HL-60 (cell line): ENCODE results near the gene ZMIZ1.
A peak's percentile ranks its signal among the peaks of the same experiment; 100 is the strongest.

Experiments
- SPI1 ChIP-seq: IDR thresholded peaks from 2 replicates; pipeline ENCODE4 v1.6.1; 2012; ENCODE audit warnings: low read depth, mild to moderate bottlenecking, borderline replicate concordance
- TF ChIP-seq, protein P1 (sequence below): IDR thresholded peaks from 2 replicates; pipeline ENCODE4 v1.6.1; 2012; ENCODE audit warnings: low read depth; ENCODE audit not compliant: insufficient replicate concordance
- TF ChIP-seq, protein P2 (sequence below): IDR thresholded peaks from one replicate; pipeline ENCODE4 v1.5.1; 2011; ENCODE audit warnings: low read length, control low read depth, inconsistent platforms; ENCODE audit not compliant: insufficient read depth

GRCh38 chr10:79286318-79286951, 217.7 kb downstream of the ZMIZ1 start:
- TF ChIP-seq SPI1, result peak; percentile 97
- TF ChIP-seq, protein P1, sequence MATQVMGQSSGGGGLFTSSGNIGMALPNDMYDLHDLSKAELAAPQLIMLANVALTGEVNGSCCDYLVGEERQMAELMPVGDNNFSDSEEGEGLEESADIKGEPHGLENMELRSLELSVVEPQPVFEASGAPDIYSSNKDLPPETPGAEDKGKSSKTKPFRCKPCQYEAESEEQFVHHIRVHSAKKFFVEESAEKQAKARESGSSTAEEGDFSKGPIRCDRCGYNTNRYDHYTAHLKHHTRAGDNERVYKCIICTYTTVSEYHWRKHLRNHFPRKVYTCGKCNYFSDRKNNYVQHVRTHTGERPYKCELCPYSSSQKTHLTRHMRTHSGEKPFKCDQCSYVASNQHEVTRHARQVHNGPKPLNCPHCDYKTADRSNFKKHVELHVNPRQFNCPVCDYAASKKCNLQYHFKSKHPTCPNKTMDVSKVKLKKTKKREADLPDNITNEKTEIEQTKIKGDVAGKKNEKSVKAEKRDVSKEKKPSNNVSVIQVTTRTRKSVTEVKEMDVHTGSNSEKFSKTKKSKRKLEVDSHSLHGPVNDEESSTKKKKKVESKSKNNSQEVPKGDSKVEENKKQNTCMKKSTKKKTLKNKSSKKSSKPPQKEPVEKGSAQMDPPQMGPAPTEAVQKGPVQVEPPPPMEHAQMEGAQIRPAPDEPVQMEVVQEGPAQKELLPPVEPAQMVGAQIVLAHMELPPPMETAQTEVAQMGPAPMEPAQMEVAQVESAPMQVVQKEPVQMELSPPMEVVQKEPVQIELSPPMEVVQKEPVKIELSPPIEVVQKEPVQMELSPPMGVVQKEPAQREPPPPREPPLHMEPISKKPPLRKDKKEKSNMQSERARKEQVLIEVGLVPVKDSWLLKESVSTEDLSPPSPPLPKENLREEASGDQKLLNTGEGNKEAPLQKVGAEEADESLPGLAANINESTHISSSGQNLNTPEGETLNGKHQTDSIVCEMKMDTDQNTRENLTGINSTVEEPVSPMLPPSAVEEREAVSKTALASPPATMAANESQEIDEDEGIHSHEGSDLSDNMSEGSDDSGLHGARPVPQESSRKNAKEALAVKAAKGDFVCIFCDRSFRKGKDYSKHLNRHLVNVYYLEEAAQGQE, result no peak
- TF ChIP-seq, protein P2, sequence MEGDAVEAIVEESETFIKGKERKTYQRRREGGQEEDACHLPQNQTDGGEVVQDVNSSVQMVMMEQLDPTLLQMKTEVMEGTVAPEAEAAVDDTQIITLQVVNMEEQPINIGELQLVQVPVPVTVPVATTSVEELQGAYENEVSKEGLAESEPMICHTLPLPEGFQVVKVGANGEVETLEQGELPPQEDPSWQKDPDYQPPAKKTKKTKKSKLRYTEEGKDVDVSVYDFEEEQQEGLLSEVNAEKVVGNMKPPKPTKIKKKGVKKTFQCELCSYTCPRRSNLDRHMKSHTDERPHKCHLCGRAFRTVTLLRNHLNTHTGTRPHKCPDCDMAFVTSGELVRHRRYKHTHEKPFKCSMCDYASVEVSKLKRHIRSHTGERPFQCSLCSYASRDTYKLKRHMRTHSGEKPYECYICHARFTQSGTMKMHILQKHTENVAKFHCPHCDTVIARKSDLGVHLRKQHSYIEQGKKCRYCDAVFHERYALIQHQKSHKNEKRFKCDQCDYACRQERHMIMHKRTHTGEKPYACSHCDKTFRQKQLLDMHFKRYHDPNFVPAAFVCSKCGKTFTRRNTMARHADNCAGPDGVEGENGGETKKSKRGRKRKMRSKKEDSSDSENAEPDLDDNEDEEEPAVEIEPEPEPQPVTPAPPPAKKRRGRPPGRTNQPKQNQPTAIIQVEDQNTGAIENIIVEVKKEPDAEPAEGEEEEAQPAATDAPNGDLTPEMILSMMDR, result no peak
